ENCODE results near the gene CALY.

Gene CALY

DNA sequence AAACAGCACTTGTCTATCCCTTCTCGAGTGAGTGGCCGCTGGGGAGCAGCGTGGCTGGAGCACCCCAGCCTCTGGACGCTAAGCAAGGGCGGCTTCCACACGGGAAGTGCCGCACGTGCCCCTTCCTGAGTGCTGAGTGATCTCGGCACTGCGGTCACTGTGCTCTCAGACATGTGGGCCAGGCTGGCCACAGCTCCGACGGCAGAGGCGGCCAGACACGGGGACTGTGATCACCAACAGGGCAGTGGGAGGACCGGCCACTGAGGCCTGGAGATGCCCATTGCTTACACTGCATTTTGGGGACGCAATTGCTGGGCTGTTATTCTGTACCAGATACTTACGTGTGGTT is 29.4 kb upstream of the CALY start:
- DNase-seq: no peak

DNA sequence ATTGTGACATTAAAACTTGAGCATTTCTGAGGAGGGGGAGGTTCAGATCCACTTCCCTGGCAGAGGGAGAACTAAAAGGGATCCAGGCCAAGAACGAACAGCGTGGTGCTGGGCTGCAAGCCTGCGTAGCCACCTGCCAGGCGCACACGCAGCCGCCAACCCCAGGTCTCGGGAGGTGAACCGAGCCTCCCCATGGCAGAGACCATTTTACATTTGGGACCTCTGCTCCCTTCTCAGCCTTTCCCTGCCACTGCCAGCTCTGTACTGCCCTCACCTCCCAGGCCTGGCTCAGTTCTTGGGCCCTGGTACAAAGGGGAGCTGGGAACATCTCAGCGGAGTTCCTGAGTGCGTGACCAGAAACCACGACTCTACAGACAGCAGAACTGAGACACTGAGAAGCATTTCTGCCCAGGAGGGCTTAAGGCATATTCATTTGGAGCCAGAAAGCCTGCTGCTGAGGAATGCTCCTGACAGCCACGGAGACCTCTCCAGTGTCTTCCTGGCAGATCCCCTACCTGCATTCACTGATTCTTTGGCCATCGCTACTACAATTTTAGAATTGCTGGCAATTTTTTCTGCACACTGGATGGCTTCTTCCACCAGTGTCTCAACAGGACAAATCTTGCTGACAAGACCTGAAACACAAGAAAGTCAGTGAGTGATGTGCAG is 28.9 kb upstream of the CALY start:
- DNase-seq: no peak

DNA sequence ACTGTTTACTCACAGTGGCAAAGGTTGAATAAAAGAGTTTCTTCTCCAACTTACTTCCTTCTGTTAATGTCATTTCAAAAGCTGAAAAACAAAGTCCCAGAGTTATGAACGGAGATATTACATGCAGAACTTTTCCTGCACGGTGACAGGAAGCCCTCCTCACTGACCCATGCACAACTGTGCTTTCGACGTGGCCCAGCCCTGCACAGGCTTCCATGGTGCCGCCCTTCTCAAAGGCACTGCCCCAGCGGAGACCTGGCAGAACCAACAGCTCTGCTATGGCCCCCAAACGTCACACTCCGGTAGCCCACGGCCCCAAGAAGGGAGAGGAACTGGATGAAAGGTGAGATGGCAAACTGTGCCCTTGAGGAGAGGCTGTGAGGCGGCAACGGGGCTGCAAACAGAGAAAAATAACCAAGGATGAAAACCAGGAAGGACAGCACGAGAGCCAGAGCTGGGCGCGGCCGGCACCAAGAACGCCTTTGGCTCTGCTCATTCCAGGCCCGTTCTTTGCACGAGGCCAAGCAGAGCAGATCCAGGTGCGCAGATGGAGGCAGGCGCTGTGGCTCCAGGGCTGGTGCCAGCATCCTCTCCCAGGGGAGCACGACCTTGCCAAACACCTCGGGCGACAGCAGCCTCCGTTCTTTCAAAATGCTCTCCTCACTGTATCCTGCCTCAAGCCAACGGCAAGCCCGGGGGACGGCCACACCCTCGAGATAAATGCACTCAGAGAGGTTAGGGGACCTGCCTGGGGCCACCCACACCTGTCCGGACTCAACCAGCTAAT is 28.1 kb upstream of the CALY start:
- DNase-seq: no peak

DNA sequence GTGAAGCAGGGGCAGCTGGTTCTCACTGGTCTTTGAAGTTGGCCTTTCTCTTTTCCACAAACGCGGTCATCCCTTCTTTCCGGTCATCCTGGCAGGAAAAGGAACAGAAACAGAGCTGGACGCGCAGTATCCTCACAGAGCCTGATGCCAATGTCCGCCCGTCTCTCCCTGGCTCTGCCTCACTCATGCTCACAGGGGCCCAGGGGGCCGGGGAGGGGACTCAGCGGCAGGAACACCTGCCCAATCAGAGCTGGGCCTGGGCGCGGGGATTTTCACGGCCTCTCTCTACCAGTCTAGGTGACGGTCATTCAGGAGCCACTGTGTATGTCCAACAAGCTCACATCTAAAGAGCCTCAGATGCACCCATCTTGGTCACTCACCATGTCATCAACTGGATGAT is 26.1 kb upstream of the CALY start:
- no peak for DNase-seq

DNA sequence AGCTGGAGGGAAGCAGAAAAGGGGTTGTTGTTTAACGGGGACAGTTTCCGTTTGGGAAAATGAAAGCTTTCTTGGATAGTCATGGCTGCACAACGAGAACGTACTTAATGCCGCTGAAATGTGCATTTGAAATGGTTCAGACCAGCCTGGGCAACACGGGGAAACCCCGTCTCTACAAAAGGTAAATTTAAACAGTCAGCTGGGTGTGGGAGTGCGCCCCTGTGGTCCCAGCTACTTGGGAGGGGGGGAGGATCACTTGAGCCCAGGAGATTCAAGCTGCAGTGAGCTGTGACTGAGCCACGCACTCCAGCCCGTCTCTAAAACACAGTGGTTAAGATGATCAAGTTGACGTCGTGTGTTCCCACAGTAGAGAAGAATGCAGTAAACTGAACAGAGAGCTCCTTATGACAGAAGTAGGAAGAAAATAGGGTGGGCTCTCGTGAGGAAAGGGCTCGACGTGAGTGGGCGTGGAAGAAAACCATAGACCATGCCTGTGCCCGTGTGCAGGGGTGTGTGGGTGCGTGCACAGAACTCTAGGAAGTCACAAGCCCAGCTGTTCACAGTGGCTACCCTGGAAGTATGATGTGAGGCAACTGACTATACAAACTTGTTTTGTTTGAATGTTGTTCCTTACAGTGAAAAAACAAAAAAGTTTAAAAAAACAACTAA is 25.2 kb upstream of the CALY start:
- no peak for DNase-seq

DNA sequence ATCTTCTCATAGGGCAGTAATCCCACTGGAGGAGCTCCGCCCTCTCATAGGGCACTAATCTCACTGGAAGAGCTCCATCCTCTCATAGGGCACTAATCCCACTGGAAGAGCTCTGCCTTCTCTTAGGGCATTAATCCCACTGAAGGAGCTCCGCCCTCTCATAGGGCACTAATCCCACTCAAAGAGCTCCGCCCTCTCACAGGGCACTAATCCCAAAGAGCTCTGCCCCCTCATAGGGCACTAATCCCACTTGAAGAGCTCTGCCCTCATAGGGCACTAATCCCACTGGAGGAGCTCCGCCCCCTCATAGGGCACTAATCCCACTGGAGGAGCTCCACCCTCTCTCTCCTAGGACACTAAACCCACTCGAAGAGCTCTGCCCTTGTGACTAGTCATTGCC is 24.5 kb upstream of the CALY start:
- DNase-seq: no peak

DNA sequence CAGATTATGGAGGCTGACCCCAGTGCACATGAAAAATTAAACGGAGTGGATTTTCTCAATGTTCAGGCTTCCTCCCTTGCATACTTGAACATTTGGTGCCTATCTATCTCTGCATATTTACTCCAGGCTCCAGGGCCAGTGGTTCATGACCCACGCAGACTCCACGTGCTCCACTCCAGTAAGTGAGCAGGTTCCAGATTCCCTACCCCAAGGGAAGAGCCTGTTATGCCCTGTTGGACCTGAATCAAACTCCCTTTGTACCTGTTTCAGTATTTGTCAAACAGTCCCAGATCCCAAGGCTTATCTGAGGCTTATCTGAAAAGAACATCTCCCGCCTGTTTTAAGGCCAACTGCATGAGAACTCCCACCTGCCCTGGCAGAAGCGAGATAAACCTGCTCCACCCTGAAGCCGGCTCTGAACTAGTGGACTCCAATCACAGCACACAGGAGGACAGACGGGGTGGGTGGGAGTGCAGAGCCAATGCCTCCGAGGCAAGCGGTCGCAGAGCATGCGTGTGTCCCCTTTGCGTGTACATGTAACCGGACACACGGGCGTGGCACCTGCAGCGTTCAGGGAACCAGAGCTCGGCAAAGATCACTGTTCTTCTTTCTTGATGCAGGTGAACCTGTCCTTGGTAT is 23.4 kb upstream of the CALY start:
- DNase-seq: no peak

DNA sequence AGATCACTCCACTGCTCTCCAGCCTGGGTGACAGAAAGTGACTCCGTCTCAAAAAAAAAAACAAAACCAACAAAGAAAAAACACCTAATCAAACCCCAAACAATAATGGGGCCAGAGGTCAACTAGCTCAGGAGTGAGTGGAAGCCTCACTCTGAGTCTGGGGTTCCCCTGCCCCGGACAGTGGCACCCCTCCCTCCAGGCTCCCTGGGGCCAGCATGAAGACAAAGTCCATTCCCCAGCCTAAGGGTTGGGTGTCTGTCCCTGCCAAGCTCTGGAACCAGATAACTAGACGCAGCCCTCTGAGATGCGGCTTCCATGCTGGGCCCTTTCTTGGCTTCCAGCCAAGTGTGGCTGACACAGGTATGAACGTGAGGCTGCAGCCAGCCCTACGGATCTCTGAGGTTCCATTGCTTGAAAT is 22.9 kb upstream of the CALY start:
- DNase-seq: no peak

DNA sequence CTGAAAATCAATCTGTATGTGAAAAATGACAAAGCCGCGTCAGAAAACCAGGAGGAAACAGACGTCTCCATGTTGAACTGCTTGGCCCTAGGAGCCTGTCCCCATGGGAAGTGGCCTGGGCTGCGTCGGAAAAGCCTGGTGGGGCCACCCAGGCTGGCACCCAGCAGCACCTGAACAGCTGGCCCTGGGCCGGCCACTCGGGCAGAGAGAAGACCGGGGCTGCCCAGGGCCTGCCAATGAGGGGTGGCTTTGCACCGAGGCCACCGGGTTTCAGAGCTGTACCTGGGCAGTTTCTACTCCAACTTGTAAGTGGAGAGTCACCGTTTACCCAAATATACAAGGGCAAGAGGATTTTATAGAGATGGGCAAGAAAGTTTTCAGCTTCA is 22.2 kb upstream of the CALY start:
- no peak for DNase-seq

DNA sequence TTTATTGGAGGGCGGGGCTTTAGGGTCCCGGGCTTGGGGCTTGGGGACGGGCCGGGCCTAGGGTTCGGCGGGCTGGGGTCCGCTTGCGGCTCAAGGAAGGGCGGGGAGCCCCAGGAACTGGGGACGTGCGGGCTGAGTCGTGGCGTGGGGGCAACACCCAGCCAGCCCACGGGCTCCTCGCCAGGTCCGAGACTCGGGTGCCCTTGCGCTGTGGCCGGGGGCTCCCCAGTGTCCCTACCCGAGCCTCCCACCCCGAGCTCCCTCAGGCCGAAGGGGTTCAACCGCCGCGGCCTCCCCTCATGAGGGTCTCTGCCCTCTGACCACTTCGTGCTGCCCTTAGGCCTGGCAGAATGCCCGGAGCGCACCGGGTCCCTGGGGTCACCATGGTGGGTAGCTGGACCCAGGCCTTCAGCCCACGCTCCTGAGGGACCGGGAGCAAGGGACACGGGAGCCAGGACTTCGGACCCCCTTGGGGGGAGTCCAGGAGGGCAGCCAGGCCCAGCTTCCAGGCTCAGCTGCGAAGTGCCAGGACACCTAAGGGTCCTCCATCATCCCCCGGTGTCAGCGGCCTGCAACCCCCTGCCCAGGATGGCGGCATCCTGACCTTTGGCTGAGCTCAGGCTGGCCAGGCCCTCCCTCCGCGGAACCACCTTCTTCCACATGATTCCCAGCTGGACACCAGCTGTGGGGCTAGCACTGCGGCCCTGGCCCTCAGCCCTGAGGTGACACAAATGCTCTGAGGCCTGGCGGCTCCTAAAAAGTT is 21.6 kb upstream of the CALY start:
- DNase-seq: no peak

DNA sequence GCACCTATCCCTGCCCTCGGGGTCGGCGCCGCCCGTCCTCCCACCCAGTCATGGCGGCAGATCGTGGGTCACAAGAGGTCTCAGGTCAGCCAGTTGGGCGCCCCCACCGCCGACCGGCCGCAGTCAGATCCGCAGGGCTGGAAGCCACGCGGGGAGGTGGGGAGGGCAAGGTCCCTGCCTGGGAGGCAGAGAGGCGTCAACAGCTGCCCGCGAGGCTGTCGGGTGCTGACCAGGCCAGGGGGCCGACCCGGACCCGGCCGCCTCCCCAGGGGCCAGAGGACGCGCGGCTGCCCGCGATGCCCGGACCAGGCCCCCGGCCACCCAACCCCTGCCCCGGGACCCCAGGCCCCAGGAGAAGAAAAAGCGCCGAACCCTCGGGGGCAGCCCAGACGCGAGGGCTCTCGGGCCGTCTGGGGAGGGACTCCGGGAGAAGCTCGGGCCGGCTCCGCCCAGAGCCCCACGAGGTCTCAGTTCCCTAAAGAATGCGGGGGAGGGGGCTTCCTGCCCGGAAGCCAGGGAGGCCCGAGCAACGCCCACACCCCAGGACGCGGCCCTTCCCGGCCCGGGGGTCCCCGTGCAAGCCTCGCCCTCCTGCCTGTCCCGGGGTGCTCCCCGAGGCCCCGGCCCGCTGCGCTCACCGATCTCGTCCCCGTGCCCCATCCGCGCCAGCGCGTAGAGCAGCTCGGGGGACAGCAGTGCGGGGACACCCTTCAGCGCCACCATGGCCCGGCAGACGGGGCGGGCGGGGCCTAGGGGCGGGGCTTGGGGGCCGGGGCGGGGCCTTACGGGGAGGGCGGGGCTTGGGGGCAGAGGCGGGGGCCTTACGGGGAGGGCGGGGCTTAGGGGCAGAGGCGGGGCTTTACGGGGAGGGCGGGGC is 20.8 kb upstream of the CALY start, which contains the start of gene FUOM:
Gene FUOM (minus strand): TSS at position 735 of the 877 bp plus-strand sequence. CDS start 12 bp downstream, at position 723.
- peak; percentile 79 for DNase-seq

DNA sequence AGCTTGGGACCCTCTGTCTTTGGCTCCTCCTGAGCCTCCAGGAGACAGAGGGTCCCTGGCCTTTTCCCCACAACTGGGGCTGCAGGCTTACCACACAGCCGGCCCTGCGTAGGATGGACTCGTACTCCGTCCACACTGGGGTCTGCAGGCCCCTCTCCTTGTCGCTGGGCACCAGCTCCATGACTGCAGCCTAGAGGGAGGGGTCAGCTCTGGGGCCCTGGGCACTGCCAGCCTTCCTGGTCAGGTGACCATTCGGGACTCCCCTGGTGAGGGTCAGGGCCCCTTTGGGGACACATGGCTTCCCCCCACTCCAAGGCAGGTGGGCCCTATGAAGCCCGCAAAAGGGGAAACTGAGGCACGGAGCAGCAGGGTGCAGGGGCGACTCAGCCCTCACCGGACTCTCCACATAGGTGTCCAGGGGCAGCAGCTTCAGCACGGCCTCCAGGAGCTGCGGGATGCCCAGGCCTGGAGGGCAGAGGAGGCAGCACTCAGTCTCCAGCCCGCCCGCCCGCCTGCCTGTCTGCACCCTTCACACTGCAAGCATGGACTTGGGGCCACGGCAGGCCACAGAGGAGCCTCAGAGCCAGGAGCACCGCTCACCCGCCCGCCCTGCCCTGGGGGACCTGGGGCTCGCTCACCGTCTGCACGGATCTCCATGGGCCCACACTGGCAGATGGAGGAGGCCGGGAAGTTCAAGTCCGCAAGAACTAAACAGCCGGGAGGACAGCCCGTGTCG is 20.0 kb upstream of the CALY start:
- DNase-seq: no peak

DNA sequence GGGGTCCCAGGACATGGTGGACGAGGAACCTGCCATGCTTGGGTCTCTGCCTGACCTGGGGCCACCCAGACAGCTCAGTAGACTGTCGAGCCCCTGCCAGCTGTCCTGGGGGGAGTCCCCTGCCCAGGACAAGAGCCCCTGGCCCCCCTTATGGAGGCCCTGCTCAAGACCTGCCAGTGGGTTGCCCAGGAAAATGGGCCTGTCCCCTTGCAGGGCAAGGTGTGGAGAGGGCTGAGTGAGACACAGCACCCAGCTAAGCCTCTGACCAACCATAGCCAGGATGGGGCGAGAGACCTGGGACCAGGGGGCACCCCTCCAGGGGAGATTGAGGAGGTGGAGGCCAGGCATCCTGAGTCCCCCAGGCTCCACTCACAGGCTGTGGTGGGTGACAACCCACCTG is 19.3 kb upstream of the CALY start:
- DNase-seq: no peak

DNA sequence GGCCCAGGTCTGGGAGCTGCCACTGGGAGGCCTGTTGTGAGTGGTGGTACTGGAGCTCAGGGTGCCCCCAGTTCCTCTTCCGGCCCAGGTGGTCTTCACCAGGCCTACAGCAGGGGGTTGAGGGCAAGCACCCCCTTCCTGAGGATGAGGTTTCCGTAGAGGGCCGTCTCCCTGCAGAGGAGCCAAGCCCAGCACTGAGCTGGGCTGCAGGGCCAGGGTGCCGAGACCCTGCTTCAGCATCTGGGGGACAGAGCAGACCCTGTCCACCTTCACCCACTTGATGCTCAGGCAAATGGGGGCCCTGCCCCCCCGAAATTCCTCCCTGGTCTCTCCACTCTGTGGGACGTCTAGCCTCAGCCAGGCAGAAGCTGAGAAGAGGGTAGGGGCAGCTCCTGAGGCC is 18.6 kb upstream of the CALY start:
- DNase-seq: no peak

DNA sequence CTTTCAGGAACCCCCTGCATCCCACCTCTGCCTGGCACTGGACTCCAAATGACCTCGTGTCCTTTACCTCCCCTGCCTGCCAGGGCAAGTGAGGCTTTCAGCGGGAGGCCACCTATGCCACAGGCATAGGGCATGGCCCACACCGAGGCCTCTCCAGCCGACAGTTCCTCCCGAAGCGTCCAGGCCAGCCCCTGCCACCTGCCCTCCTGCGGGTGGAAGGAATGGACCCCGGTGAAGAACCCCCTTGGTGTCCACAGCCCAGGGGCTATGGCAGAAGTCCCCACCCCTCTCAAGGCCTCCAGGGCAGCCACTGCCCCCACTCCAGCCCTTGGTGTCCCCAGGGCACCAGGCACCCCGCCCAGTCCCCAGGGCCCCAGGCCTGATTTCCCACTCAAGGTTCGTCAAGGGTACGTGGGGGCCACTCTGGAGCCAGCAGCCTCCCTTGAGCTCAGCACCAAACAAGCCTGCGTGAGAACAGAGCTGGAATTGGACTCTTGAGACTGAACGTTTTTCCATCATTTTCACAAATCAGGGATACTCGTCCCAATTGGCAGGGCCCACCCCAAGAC is 18.1 kb upstream of the CALY start:
- DNase-seq: no peak

DNA sequence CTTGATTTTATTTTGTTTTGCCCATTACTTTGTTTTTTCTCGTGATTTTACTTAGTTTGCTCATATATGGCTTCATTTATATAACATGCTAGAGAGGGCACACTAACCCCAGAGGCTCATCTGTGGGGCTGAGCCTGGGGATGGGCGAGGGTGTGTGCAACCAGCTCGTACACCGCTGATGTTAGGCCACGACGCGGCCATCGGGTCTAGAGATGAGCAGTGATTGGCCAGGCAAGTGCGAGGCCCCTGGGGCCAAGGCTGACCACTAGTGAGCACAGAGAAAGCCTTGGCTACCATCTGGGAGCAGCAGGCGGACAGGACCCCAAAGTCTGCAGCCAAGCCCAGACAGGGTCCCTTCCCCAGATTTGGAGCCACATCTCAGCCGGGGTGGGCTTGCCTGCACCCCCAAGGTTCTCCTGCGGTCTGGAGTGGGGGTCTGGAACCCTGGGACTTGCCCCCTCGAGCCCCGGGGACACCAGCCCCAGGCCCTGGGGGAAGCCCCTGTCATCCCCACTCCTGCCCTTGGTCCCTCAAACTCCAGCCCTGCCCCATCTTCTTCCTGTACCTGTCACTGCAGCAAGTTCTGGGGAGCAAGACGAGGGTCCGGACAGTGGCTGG is 17.4 kb upstream of the CALY start:
- DNase-seq: no peak

DNA sequence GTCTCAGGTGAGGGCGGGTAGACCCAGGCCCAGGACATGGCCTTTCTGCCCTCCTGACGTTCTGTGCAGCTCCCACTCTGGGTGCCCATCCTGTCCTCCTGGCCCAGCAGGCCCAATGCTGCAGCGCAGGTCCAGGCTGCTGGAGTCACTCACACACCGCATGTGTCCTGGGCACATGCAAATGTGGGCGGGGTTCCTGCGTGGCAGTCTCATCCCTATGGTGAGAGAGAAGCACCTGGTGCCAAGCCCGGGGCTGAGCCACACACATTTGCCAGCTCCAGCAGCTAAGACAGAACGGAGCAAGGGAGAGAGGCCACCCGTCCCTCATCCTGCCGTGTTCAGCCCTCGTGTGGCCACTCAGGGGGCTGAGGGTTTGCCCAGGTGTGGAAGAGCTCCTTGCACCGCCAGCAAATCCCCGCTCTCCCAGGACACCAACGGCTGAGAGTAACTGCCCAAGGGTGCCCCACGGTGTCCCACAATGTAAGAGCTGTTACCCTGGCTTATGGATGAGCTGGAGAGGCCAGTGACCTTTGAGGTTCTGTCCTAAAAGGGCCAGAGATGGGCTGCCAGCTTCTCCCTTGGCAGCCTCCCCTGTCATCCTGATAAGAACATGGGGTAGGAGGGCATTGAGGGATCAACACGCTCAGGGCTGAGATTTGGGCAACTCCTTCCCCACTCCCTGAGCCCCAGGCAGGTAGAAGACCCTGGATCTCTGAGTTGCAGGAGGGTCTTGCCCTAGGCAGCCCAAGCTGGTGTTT is 16.7 kb upstream of the CALY start:
- no peak for DNase-seq

DNA sequence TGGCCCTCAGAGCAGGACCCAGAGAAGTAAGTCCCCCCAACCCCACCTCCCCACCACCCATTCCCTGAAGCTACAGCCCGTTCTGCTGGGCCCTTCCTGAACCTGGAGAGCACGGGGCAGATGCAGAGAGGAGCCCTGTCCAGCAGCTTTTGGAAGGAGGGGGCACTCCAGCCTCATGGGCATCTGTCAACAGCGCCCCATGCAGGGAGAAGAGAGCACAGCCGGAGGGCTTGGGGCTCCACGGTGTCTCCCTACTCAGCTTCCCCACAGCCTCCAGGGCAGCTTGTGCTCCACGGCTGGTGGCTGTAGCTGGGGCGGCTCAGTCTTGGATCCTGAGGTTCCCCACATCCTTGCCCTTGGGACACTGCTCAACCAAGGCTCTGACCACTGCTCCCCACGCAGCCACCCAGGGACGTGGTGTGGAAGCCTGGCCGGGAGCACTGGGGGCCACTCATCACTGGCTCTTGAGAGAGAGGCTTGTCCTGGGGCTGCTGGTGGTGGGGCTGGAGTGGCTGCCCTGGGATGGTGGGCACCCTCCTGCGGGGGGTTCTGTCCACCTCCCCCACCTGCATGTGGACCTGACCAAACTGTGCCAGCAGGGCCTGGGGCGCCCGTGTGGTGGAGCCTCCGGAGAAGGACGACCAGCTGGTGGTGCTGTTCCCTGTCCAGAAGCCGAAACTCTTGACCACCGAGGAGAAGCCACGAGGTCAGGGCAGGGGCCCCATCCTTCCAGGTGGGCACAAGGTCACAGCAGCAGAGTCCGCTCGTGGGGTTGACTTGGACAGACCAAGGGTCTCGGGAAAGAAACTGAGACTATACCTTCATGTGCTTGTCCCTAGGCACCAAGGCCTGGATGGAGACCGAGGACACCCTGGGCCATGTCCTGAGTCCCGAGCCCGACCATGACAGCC is 15.0 kb upstream of the CALY start:
- no peak for DNase-seq

All from CD4-positive, alpha-beta T cell treated with Interferon gamma for 1 hour (primary cell).